ENCODE results near the gene LRRC55. TPM values are rescaled to one million over a fixed set of nuclear protein-coding genes. Genes with fewer than 3 reads are reported as not detected.

LRRC55 gene
- total RNA-seq, 1 experiment from 2014 or later = not detected

DNA sequence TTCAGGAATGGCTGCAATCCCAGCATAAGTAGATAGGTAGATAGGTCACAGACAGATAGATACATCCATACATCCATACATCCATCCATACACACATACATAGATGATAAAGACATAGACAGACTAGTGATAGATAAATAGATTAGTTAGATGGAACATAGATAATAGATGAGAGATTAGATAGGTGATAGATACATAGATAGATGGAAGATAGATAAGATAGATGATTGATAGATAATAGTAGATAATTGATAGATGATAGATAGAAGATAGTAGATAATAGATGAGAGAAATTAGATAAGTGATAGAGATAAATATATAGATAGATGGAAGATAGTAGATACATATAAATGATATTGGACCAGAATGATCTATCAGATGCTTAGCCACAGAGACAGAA, 28.3 kb upstream of the LRRC55 start:
- H3K27ac ChIP-seq (ENCODE audit: low read length) = no peak overlapping the region
- DNase-seq (ENCODE audit: low read depth, low spot score) (no peak), ATAC-seq (no peak)
- H3K9me3 ChIP-seq (ENCODE audit: control insufficient read depth, insufficient read depth, low read depth, low read length) = no peaks in the 10 kb centered on the region
- ChIA-PET POLR2A (no interaction called here), CTCF (no interaction called here)
- TF ChIP-seq, protein P1, sequence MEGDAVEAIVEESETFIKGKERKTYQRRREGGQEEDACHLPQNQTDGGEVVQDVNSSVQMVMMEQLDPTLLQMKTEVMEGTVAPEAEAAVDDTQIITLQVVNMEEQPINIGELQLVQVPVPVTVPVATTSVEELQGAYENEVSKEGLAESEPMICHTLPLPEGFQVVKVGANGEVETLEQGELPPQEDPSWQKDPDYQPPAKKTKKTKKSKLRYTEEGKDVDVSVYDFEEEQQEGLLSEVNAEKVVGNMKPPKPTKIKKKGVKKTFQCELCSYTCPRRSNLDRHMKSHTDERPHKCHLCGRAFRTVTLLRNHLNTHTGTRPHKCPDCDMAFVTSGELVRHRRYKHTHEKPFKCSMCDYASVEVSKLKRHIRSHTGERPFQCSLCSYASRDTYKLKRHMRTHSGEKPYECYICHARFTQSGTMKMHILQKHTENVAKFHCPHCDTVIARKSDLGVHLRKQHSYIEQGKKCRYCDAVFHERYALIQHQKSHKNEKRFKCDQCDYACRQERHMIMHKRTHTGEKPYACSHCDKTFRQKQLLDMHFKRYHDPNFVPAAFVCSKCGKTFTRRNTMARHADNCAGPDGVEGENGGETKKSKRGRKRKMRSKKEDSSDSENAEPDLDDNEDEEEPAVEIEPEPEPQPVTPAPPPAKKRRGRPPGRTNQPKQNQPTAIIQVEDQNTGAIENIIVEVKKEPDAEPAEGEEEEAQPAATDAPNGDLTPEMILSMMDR (IDR thresholded peaks at IDR 0.05) = no peak
- TF ChIP-seq POLR2AphosphoS5 (IDR thresholded peaks at IDR 0.05; ENCODE audit: low read depth, low read length) = no peak
- TF ChIP-seq SIN3A (IDR thresholded peaks at IDR 0.05; ENCODE audit: borderline replicate concordance, insufficient read depth, low read depth, low read length) = no peak
- no peak for TF ChIP-seq REST (IDR thresholded peaks at IDR 0.05; ENCODE audit: insufficient read depth in 1 of 2, low read depth in 2 of 2, low read length in 1 of 2)
- TF ChIP-seq TCF7L2 (IDR thresholded peaks at IDR 0.05; ENCODE audit: low read depth, low read length) = no peak
- in situ Hi-C loops (cut with HindIII; ENCODE audit: low pct_unique_long_range_greater_than_20kb, low sequenced_read_pairs) = no loop called here
- H3K4me1 ChIP-seq (ENCODE audit: control insufficient read depth, insufficient read depth, low read length) = no peaks in the 10 kb centered on the region
- intact Hi-C loops (cut with micrococcal nuclease; ENCODE audit: unreplicated experiment) = no loop called here
- BruUV-seq (replicated peaks) = no TSS peak
- peaks cover 6% of the 10 kb centered on the region for H3K27me3 ChIP-seq (ENCODE audit: control insufficient read depth, insufficient read depth, low read length)
- no peak overlapping the region for H3K4me3 ChIP-seq (ENCODE audit: low read depth in 2 of 2, low read length in 2 of 2)
- no peaks in the 10 kb centered on the region for H3K36me3 ChIP-seq (ENCODE audit: control insufficient read depth, insufficient read depth, low read length)

DNA sequence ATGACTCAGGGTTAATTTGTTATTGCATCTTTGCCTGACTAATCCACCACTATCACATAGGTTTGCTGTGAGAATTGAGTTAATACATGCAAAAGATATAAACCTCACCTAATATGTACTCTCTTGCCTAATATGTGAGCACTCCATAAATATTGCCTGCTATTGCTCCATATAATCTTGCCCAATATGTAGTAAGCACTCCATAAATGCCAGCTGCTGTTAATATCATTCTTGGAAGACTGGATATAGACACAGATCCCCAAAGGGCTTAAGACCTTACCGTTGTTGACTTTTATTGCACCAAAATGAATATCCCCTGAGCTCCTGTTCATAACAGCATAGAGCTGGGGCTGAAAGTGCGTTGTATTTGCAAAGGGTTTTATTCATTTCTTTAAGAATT, 27.0 kb upstream of the LRRC55 start:
- POLR2A ChIA-PET = no interaction called here

More for the DNA sequence above, 27.0 kb upstream of the LRRC55 start:
- Histone ChIP-seq H3K27ac (ENCODE audit: low read length) (no peak overlapping the region), H3K9me3 (ENCODE audit: control insufficient read depth, insufficient read depth, low read depth, low read length) (no peaks in the 10 kb centered on the region), H3K4me3 (ENCODE audit: low read depth in 2 of 2, low read length in 2 of 2) (no peak overlapping the region), H3K27me3 (ENCODE audit: control insufficient read depth, insufficient read depth, low read length) (peaks cover 6% of the 10 kb centered on the region; the same call in 1 of the 2 replicates), H3K36me3 (ENCODE audit: control insufficient read depth, insufficient read depth, low read length) (no peaks in the 10 kb centered on the region), H3K4me1 (ENCODE audit: control insufficient read depth, insufficient read depth, low read length) (no peaks in the 10 kb centered on the region)
- DNase-seq (ENCODE audit: low read depth, low spot score) (no peak), ATAC-seq (no peak)
- CTCF ChIA-PET = no interaction called here
- in situ Hi-C loops (cut with HindIII; ENCODE audit: low pct_unique_long_range_greater_than_20kb, low sequenced_read_pairs) = no loop called here
- TF ChIP-seq, protein P1 (IDR thresholded peaks at IDR 0.05) = no peak
- no peak for TF ChIP-seq POLR2AphosphoS5 (IDR thresholded peaks at IDR 0.05; ENCODE audit: low read depth, low read length)
- TF ChIP-seq REST (IDR thresholded peaks at IDR 0.05; ENCODE audit: insufficient read depth in 1 of 2, low read depth in 2 of 2, low read length in 1 of 2) = no peak
- no peak for TF ChIP-seq TCF7L2 (IDR thresholded peaks at IDR 0.05; ENCODE audit: low read depth, low read length)
- no peak for TF ChIP-seq SIN3A (IDR thresholded peaks at IDR 0.05; ENCODE audit: borderline replicate concordance, insufficient read depth, low read depth, low read length)
- BruUV-seq (replicated peaks) = no TSS peak
- intact Hi-C loops (cut with micrococcal nuclease; ENCODE audit: unreplicated experiment) = no loop called here
